Memory B cell (primary cell): Measurements from ENCODE around the gene NTM.

ENCODE experiments used
- ATAC-seq: fragments of 150-1000 bp; cut with Tn5 transposase; 2 replicates; pipeline ENCODE4 v1.10.0; 2021; ENCODE audit warnings: low read depth, mild to moderate bottlenecking, moderate library complexity
- DNase-seq, 2 donors: peaks; one replicate each; pipeline ENCODE4 v3.0.0; 2022; ENCODE audit warnings: low spot score in 2 of 2
- H3K27ac Mint-ChIP-seq: one replicate; pipeline ENCODE4 v1.8.0; 2022; ENCODE audit warnings: mild to moderate bottlenecking, moderate library complexity, mixed read lengths
- H3K27me3 Mint-ChIP-seq: one replicate; pipeline ENCODE4 v1.8.0; 2022; ENCODE audit warnings: mixed read lengths
- H3K36me3 Mint-ChIP-seq: one replicate; pipeline ENCODE4 v1.8.0; 2022; ENCODE audit warnings: mild to moderate bottlenecking, mixed read lengths
- H3K4me1 Mint-ChIP-seq: one replicate; pipeline ENCODE4 v1.8.0; 2022; ENCODE audit warnings: mixed read lengths
- H3K4me3 Mint-ChIP-seq: one replicate; pipeline ENCODE4 v1.8.0; 2022; ENCODE audit warnings: mild to moderate bottlenecking, moderate library complexity, mixed read lengths
- H3K9me3 Mint-ChIP-seq: one replicate; pipeline ENCODE4 v1.8.0; 2022; ENCODE audit warnings: mixed read lengths

Gene NTM

GRCh38 chr11:131663405-131664200 is 293.2 kb downstream of the NTM start:
- H3K36me3 Mint-ChIP-seq, result no peaks in the 10 kb centered on the region
- DNase-seq (no peak), ATAC-seq (no peak)
- H3K9me3 Mint-ChIP-seq, result no peaks in the 10 kb centered on the region
- H3K27ac Mint-ChIP-seq, result no peak overlapping the region
- no peak overlapping the region for H3K4me3 Mint-ChIP-seq
- peaks cover 2% of the 10 kb centered on the region for H3K27me3 Mint-ChIP-seq
- H3K4me1 Mint-ChIP-seq, result no peaks in the 10 kb centered on the region

GRCh38 chr11:131664293-131664692 is 293.9 kb downstream of the NTM start:
- no peak for ATAC-seq
- Mint-ChIP-seq H3K36me3 (no peaks in the 10 kb centered on the region), H3K4me3 (no peak overlapping the region), H3K27ac (no peak overlapping the region), H3K27me3 (peaks cover 2% of the 10 kb centered on the region), H3K9me3 (no peaks in the 10 kb centered on the region), H3K4me1 (peaks cover 3% of the 10 kb centered on the region)
- no peak for DNase-seq

GRCh38 chr11:131664816-131665215 is 294.4 kb downstream of the NTM start:
- peaks cover 3% of the 10 kb centered on the region for H3K4me1 Mint-ChIP-seq
- H3K9me3 Mint-ChIP-seq, result no peaks in the 10 kb centered on the region
- no peak overlapping the region for H3K27ac Mint-ChIP-seq
- H3K4me3 Mint-ChIP-seq, result no peak overlapping the region
- DNase-seq (no peak), ATAC-seq (no peak)
- H3K27me3 Mint-ChIP-seq, result peaks cover 2% of the 10 kb centered on the region
- no peaks in the 10 kb centered on the region for H3K36me3 Mint-ChIP-seq

- Mint-ChIP-seq H3K4me1 (peaks cover 3% of the 10 kb centered on the region), H3K4me3 (no peak overlapping the region), H3K27me3 (no peaks in the 10 kb centered on the region), H3K27ac (no peak overlapping the region), H3K36me3 (no peaks in the 10 kb centered on the region), H3K9me3 (no peaks in the 10 kb centered on the region)
- DNase-seq, result no peak
- no peak for ATAC-seq
Measured at GRCh38 chr11:131665344-131665968, 295.0 kb downstream of the NTM start.

- H3K27ac Mint-ChIP-seq, result no peak overlapping the region
- no peak overlapping the region for H3K4me3 Mint-ChIP-seq
- H3K9me3 Mint-ChIP-seq, result no peaks in the 10 kb centered on the region
- ATAC-seq (no peak), DNase-seq (no peak)
- peaks cover 3% of the 10 kb centered on the region for H3K4me1 Mint-ChIP-seq
- no peaks in the 10 kb centered on the region for H3K27me3 Mint-ChIP-seq
- no peaks in the 10 kb centered on the region for H3K36me3 Mint-ChIP-seq
Measured at GRCh38 chr11:131666006-131666405, 295.6 kb downstream of the NTM start.

GRCh38 chr11:131666617-131667016 is 296.2 kb downstream of the NTM start:
- Mint-ChIP-seq H3K36me3 (no peaks in the 10 kb centered on the region), H3K9me3 (no peaks in the 10 kb centered on the region), H3K4me1 (peaks cover 3% of the 10 kb centered on the region), H3K4me3 (no peak overlapping the region), H3K27ac (no peak overlapping the region), H3K27me3 (no peaks in the 10 kb centered on the region)
- DNase-seq (no peak), ATAC-seq (no peak)

GRCh38 chr11:131667566-131667965 is 297.2 kb downstream of the NTM start:
- no peaks in the 10 kb centered on the region for H3K36me3 Mint-ChIP-seq
- H3K27me3 Mint-ChIP-seq, result no peaks in the 10 kb centered on the region
- no peak overlapping the region for H3K4me3 Mint-ChIP-seq
- H3K27ac Mint-ChIP-seq, result no peak overlapping the region
- ATAC-seq, result no peak
- H3K9me3 Mint-ChIP-seq, result no peaks in the 10 kb centered on the region
- H3K4me1 Mint-ChIP-seq, result peaks cover 3% of the 10 kb centered on the region
- DNase-seq, result no peak

- Mint-ChIP-seq H3K4me3 (no peak overlapping the region), H3K27ac (no peak overlapping the region), H3K9me3 (no peaks in the 10 kb centered on the region), H3K27me3 (no peaks in the 10 kb centered on the region), H3K36me3 (no peaks in the 10 kb centered on the region), H3K4me1 (peaks cover 3% of the 10 kb centered on the region)
- DNase-seq, result no peak
- no peak for ATAC-seq
Measured at GRCh38 chr11:131668500-131669400, 298.3 kb downstream of the NTM start.

- no peak overlapping the region for H3K4me3 Mint-ChIP-seq
- H3K9me3 Mint-ChIP-seq, result no peaks in the 10 kb centered on the region
- no peak for ATAC-seq
- no peaks in the 10 kb centered on the region for H3K36me3 Mint-ChIP-seq
- no peak overlapping the region for H3K27ac Mint-ChIP-seq
- H3K4me1 Mint-ChIP-seq, result peaks cover 3% of the 10 kb centered on the region
- DNase-seq, result no peak
- H3K27me3 Mint-ChIP-seq, result no peaks in the 10 kb centered on the region
Measured at GRCh38 chr11:131669401-131669780, 299.0 kb downstream of the NTM start.

- Mint-ChIP-seq H3K27me3 (no peaks in the 10 kb centered on the region), H3K36me3 (no peaks in the 10 kb centered on the region), H3K4me3 (no peak overlapping the region), H3K9me3 (no peaks in the 10 kb centered on the region), H3K4me1 (peaks cover 3% of the 10 kb centered on the region), H3K27ac (no peak overlapping the region)
- DNase-seq (no peak), ATAC-seq (no peak)
Measured at GRCh38 chr11:131670876-131671275, 300.5 kb downstream of the NTM start.

GRCh38 chr11:131671320-131671719 is 300.9 kb downstream of the NTM start:
- no peak overlapping the region for H3K4me3 Mint-ChIP-seq
- H3K27me3 Mint-ChIP-seq, result no peaks in the 10 kb centered on the region
- no peaks in the 10 kb centered on the region for H3K36me3 Mint-ChIP-seq
- H3K27ac Mint-ChIP-seq, result no peak overlapping the region
- no peaks in the 10 kb centered on the region for H3K9me3 Mint-ChIP-seq
- ATAC-seq (no peak), DNase-seq (no peak)
- H3K4me1 Mint-ChIP-seq, result peaks cover 3% of the 10 kb centered on the region

GRCh38 chr11:131671734-131672133 is 301.3 kb downstream of the NTM start:
- Mint-ChIP-seq H3K27me3 (no peaks in the 10 kb centered on the region), H3K4me3 (no peak overlapping the region), H3K27ac (no peak overlapping the region), H3K9me3 (no peaks in the 10 kb centered on the region), H3K4me1 (peaks cover 3% of the 10 kb centered on the region), H3K36me3 (no peaks in the 10 kb centered on the region)
- DNase-seq (no peak), ATAC-seq (no peak)

- Mint-ChIP-seq H3K27me3 (no peaks in the 10 kb centered on the region), H3K27ac (no peak overlapping the region), H3K9me3 (no peaks in the 10 kb centered on the region), H3K4me3 (no peak overlapping the region), H3K36me3 (no peaks in the 10 kb centered on the region), H3K4me1 (peaks cover 3% of the 10 kb centered on the region)
- ATAC-seq, result no peak
- no peak for DNase-seq
Measured at GRCh38 chr11:131672191-131672590, 301.8 kb downstream of the NTM start.

- DNase-seq (no peak), ATAC-seq (no peak)
Measured at GRCh38 chr11:131674051-131674755, 303.8 kb downstream of the NTM start.

More at GRCh38 chr11:131674051-131674755, 303.8 kb downstream of the NTM start:
- H3K4me1 Mint-ChIP-seq, result no peaks in the 10 kb centered on the region
- H3K9me3 Mint-ChIP-seq, result no peaks in the 10 kb centered on the region
- no peaks in the 10 kb centered on the region for H3K36me3 Mint-ChIP-seq
- H3K4me3 Mint-ChIP-seq, result no peak overlapping the region
- H3K27me3 Mint-ChIP-seq, result no peaks in the 10 kb centered on the region
- H3K27ac Mint-ChIP-seq, result no peak overlapping the region
